Measurements from ENCODE around the gene TRAPPC8.
"Not testable (repeated sequence)": the region's sequence is repeated elsewhere in the genome, so short reads cannot be mapped to it uniquely, and the experiment has no call there.

The TRAPPC8 gene

DNA sequence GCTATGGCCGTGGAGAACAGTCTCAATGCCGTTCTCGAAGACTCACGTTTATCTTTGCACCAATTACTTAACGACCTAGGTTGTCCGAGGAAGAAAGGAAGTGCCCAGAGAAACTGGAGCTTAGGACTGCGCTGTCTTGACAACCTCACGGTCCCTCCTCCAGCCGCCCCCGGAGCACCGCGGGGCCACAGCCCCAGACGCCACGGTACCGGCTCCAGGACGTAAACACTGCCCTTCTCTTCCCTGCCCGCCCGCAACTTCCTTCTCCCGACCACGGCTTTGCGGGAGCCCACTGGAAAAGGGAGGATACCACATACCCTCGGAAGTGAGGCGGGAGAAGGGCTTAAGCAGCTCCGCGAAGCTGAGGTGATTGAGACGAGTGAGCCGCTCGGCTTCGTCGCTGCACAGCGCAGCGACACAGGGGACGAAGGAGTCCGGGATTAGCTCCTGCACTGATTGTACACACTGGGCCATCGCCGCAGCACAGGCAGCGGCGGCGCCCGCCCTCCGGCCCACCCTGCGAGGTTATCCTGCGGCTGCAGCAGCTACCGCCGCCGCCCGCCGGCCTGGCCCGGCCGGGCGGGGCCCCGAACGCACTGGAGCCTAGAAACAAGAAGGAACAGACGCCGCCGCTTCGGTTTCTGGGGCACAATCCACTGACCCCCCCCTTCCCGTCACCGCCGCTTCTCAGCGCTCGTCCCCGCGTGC, 483 bp downstream of the TRAPPC8 start:
- DNase-seq: peak in 1 of 5 donors; percentile 33

DNA sequence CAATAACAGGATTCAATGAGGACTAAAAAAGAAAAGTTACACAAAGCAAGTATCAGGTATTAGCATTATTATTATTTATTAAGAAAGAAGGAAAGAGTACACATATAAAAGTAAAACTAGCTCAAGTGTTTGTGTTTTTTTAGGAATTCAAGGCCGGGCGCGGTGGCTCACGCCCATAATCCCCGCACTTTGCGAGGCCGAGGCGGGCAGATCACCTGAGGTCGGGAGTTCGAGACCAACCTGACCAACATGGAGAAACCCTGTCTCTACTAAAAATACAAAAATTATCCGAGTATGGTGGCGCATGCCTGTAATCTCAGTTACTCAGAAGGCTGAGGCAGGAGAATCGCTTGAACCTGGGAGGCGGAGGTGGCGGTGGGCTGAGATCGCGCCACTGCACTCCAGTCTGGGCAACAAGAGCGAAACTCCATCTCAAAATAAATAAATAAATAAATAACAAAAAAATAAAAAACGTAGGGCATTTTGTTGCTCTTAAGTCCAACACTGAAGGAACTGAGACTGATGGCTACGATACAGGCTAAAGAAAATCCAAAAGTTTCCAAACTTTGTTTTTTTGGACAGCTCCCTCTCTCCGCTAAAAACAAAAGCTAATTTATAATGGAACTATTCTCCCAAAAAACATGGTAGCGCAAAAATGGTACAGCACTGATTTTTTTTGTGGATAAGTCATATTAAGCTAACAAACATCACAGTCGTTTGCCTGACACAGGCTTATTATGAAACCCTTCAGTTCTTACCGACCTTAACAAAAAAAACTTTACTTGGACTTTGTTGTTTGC, 1.7 kb downstream of the TRAPPC8 start:
- DNase-seq: no peak

DNA sequence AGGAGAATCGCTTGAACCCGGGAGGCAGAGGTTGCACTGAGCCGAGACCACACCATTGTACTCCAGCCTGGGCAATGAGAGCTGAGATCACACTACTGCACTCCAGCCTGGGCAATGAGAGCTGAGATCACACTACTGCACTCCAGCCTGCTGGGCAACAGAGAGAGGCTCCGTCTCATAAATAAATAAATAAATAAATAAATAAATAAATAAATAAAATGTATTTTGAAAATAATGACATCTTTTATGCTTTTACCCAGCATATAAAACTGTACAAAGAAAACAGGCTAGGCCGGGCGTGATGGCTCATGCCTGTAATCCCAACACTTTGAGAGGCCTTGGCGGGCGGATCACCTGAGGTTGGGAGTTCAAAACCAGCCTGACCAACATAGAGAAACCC, 8.2 kb downstream of the TRAPPC8 start:
- DNase-seq: not testable (repeated sequence)

DNA sequence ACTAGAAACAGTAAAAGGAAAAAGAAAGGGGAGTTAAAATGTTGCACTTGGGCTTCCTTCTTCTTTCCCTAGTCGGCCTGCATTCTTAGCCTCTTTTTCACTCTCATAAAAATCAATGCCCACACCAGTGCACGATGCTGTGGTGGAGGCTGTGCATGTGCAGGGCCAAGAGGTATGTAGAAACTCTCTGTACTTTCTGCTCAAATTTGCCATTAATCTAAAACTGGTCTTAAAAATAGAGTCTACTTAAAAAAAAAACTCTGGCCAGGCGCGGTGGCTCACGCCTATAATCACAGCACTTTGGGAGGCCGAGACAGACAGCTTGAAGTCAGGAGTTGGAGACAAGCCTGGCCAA, 11.1 kb downstream of the TRAPPC8 start:
- DNase-seq: no peak

DNA sequence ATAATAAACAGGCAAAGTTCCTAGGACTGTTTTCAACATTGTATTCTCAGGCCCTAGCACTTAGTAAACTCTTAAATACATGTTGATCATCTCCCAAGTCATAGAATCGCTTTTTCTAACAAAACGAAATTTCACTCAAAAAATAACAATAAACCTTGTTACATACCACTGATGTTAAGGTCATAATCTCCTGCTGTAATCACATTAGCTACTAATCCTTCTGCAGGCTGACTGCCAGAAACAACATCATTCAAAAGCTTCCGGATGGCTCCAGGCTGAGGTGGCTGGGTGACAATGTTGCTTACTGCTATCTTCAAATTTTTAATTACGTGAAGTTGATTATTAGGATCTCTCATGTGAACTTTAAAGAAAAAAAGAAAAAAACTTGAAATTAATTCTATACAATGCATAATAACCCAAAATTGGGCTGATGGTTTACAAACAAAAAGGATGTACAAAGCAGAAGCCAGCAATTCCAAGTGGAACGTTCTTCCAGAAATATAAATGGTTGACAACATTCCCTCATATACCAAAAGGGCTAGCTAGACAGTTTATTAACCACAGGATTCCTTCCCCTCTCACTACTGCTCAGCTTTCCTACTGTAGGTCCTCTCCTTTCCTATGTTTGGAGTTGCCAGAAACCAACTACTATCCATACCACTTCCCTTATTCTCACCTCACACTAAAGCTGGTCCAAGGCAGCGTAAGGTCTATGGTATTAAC, 11.6 kb downstream of the TRAPPC8 start:
- no peak for DNase-seq

DNA sequence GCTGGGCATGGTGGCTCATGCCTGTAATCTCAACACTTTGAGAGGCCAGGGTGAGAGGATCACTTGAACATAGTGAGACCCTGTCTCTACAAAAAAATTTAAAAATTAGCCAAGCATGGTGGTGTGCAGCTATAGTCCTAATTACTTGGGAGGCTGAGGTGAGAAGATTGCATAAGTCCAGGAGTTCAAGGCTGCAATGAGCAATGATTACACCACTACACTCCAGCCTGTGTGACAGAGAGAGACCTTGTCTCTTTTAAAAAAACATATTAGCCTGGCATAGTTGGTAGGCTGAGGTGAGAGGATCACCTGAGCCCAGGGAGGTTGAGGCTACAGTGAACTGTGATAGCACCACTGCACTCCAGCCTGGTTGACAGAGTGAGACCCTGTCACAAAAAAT, 13.7 kb downstream of the TRAPPC8 start:
- no peak for DNase-seq

DNA sequence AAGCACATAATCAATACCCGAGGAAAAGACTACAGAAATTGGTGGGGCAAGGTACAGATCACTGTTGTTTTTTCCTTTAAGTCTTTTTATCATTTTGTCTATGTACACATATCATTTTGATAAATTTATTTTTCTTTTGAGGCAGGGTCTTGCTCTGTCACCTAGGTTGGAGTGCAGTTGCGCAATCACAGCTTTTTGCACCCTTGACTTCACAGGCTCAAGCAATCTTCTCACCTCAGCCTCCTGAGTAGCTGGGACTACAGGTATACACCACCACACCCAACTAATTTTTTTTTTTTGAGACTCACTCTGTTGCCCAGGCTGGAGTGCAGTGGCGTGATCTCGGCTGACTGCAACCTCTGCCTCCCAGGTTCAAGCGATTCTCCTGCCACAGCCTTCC, 15.9 kb downstream of the TRAPPC8 start:
- DNase-seq: not testable (repeated sequence)

DNA sequence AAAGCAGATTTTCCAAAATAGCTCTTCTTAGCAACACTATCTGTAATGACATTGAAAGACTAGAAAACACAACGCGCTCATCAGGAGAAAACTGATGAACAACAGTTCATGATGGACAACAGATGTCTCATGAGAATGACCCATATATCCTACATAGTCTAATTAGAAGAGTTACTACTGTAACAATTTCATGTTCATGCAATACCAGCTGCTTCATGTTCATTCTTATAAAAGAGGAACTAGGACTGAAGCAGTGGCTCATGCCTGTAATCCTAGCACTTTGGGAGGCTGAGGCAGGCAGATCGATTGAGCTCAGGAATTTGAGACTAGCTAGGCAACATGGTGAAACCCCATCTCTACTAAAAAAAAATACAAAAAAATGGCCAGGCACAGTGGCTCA, 22.7 kb downstream of the TRAPPC8 start:
- no peak for DNase-seq

DNA sequence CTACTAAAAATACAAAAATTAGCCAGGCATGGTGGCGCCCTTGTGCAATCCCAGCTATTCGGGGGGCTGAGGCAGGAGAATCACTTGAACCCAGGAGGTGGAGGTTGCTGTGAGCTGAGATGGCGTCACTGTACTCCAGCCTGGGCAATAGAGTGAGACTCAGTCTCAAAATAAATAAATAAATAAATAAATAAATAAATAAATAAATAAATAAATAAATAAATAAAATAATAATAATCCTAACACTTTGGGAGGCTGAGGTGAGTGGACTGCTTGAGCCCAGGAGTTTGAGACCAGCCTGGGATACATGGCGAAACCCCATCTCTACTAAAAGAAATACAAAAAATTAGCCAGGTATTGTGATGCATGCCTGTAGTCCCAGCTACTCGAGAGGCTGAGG, 23.6 kb downstream of the TRAPPC8 start:
- DNase-seq: not testable (repeated sequence)

DNA sequence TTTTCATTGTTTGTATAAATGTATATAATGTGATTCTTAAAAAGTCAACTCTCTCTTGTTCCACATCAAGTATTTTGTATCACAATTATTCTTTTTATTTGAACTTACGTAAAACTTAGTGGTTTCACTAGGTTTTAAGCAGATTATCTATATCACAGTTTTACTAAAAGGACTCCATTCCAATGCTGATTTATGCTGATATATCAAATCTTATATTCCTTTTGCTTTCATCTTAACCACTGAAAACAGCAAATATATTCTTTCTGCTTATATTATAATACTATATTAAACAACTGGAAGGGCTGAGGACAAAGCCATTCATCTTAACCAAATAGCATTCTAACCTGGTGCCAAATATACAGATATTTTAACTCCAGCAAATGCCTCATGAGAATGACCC, 24.2 kb downstream of the TRAPPC8 start:
- DNase-seq: no peak

DNA sequence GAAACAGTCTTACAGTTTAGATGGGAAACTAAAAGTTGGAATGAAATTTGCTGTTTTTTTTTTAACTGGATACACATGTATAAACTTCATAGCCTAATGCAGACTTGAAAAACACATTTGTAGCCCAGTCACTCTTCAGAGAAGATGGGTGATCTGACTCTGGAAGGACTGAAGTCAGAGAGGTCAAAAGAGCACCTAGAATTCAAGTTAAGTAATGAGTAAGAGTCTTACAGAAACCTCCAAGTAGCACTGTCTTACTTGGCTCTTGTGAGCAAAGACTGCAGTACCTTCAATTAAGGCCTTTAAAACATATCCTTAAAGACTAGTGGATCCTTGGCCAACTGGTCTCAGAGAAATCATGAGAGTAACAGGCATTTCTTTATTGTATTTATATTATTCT, 41.9 kb downstream of the TRAPPC8 start:
- DNase-seq: no peak

DNA sequence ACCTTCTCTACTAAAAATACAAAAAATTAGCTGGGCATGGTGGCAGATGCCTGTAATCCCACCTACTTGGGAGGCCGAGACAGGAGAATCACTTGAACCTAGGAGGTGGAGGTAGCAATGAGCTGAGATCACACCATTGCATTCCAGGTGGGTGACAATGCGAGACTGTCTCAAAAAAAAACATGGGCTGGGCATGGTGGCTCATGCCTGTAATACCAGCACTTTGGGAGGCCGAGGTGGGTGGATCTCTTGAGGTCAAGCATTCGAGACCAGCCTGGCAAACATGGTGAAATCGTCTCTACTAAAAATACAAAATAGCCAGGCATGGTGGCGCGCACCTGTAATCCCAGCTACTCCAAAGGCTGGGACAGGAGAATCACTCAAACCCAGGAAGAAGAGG, 43.2 kb downstream of the TRAPPC8 start:
- not testable (repeated sequence) for DNase-seq

DNA sequence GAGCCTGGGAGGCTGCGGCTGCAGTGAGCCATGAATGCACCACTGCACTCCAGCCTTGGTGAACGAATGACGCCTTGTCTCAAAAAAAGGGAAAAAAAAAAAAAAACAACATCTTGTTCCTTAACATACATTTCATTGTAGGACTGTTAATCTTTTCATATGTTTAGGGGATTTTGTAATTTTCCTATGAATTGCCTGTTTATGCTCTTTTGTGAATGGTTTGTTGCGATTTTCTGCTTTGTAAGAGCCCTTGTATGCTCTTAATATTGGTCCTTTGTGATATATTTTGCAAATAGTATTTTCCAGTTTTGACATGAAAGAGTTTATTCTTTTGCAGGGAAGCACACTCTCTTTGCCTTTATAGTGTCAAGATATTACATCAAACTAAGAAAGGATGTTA, 50.0 kb downstream of the TRAPPC8 start:
- no peak for DNase-seq

DNA sequence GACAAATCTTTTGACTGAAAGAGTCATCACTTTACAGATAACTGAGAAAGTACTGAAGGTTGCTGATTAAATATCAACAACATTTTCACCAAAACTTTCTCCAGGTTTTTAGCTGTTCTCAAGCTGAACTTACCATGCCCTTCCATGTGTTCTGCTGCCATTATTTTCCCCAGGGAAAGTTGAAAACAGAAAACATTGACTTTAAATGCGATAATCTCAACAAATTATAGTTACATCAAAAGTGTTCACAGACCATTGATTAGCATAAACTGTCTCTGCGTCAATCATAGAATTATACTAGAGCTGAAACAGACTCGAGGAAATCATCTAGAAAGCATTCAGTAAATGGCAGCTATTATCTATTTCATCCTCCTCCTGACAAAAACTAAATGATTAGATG, 51.4 kb downstream of the TRAPPC8 start:
- DNase-seq: no peak

DNA sequence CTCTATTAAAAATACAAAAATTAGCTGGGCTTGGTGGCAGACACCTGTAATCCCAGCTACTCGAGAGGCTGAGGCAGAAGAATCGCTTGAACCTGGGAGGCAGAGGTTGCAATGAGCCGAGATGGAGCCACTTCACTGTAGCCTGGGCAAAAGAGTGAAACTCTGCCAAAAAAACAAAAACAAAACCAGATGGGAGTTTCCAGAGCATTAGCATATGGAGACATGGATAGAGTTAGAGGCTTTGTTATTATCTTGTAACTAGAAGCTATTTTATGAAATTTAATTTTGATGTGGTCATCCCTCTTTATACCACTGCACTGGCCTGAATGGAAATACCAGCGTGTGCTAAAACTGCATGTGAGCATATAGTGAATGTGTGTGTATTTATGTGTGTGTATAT, 58.9 kb downstream of the TRAPPC8 start:
- no peak for DNase-seq

DNA sequence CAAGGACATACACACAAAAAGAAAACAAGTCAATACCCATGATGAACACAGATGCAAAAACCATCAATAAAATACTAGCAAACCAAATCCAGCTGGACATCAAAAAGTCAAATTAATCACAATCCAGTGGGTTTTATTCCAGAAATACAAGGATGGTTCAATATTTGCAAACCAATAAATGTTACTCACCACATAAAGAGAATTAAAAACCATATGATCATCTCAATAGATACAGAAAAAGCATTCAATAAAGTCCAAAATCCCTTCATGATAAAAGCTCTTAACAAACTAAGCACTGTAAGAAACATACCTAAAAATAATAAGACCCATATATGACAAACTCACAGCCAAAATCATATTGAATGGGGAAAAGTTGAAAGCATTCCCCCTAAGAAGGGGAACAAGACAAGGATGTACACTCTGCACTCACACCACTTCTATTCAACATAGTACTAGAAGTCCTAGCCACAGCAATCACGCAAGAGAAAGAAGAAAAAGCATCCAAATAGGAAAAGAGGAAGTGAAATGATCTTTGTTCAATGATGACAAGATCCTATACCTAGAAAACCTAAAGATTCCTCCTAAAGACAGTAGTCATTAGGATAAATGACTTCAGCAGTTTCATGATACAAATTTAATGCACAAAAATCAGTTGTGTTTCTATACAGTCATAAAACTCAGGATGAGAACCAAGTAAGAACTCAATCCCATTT, 62.6 kb downstream of the TRAPPC8 start:
- DNase-seq: no peak

DNA sequence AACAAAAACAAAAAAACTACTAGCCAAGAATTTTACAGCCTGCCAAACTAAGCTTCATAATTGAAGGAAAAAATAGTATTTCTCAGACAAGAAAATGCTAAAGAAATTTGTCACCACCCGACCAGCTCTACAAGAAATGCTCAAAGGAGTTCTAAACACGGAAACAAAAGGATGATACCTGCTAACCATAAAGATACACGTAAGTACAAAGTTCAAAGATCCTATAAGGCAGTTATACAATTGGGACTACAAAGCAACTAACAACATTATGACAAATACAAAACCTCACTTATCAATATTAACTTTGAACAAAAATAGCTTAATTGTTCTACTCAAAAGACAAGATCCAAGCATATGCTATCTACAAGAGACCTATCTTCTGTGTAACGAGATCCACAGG, 64.6 kb downstream of the TRAPPC8 start:
- DNase-seq: no peak

DNA sequence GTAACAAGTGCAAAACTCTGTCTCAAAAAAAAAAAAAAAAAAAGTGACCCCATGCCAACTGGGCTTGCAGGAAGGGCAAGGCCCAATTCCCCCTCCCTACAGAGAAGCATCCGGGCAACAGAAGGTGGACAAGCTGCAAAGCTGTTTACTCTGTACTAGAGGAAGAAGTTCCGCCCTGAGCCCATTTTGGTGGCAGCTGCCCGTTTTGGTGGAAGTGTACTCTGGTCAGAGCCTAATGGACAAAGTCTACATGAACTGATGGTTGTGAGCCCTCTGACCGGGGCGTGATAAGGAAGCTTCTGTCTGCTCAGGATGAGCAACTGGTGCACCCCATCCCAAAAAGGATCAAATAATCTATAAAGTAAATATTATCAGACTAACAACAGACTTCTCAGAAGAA, 65.0 kb downstream of the TRAPPC8 start:
- no peak for DNase-seq

DNA sequence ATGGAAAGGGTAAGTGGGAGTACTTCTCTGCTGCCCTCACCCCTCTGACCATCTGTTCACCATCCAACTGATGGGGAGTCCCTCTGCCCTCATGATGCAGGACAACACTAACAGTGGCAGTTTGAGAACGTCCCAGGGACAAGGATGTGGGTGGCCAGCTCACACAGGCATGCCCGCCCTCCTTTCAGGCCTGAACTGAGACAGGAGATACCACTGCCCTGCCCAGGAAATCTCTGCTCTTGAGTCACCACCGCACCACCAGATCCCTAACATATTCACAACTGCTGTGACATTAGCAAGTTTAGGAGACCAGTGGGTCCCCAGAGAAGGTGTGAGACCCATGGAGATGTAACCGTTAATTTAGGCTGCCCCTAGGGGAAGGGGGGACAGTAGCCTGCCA, 66.2 kb downstream of the TRAPPC8 start:
- no peak for DNase-seq

DNA sequence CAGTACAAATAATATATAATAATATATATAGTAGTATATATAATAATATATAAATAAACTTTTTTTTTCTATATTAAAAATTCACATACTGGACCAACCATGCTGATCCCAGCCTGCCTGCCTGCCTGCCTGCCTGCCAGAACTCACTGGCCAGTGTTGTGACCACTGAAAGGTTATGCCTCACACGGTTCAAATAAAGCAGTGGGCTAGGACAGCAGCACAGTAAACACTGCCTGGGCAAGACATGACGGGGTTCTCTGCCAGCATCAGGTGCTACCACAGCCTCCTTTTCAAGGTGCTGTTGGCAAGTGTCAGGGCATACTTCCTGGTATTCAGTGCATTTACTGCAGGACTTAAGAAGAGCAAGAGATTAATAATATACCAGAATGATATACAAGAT, 67.6 kb downstream of the TRAPPC8 start:
- no peak for DNase-seq

DNA sequence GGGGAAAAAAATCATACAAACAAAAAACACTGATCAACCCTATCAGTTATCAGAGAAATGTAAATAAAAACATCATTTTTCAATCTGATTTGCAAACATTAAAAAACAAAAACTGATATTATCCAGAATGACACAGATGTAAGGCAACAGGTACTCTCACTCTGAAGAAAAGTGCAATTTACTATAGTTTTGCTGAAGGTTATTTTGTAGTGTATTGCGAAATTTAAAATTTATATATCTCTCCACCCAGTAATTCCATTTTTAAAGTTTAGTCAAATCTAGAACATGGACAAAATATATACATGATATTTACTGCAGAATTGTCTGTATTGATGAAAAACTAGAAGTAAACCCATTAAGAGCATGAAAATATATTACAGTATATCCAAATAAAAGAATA, 79.8 kb downstream of the TRAPPC8 start:
- no peak for DNase-seq

DNA sequence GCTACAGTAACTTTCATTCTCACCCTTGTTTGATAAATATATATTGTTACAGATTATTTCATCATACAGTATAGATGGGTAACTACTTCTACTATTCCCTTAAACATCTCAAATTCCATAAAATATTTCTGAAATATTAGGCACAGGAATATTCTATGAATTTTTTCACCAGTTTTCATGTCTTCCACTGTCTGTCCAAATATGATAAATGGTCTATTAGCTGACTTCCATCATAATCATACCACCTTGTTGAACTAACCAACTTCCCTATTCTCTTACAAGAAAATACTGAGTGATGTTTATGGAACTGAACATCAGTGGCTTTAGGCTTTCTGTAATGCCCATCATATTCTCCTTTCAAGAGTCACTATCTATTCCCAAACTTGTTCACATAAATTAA, 82.4 kb downstream of the TRAPPC8 start:
- no peak for DNase-seq

DNA sequence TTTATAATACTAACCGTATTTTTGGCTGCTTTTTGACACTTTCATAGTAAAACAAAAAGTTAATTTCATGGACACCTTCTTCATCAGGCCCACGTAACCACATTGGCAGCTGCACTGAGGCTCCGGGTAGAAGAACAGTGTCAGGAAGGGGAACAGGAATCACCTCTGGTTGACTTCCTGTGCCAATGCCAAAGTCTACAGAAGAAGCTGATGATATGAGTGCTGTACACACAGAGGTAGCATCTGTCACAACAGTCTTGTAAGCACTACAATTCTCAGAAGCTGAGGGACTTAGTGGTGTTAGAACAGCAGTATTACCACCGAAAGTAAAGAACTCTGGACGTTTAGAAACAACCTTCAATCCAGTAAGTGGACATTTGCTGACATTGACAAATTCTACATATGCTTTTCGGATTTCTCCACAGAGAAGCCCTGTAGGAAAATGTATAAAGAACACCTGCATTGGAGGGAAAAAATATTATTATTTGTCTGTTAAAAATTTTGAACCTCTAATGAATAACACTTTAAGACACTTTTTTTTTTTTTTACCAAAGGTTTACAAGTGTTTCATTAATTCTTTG, 85.3 kb downstream of the TRAPPC8 start:
- DNase-seq: no peak

All from T-helper 1 cell (primary cell).